Head of caudate nucleus (tissue), 42 donors: ENCODE data around the gene C6orf62.
"Not testable (repeated sequence)": the region's sequence is repeated elsewhere in the genome, so short reads cannot be mapped to it uniquely, and the experiment has no call there.

Source experiments
- DNase-seq, 42 donors: peaks; one replicate each; pipeline versions ENCODE4 v3.0.0 to v3.0.0-alpha.2; 2020 to 2021; ENCODE audit warnings: mixed read lengths in 7 of 42
- intact Hi-C: fragments of 100-400 bp; cut with DNase I; formaldehyde crosslinking; loops from one replicate; pipeline ENCODE4 v1.15.0; 2022

Gene C6orf62

DNA sequence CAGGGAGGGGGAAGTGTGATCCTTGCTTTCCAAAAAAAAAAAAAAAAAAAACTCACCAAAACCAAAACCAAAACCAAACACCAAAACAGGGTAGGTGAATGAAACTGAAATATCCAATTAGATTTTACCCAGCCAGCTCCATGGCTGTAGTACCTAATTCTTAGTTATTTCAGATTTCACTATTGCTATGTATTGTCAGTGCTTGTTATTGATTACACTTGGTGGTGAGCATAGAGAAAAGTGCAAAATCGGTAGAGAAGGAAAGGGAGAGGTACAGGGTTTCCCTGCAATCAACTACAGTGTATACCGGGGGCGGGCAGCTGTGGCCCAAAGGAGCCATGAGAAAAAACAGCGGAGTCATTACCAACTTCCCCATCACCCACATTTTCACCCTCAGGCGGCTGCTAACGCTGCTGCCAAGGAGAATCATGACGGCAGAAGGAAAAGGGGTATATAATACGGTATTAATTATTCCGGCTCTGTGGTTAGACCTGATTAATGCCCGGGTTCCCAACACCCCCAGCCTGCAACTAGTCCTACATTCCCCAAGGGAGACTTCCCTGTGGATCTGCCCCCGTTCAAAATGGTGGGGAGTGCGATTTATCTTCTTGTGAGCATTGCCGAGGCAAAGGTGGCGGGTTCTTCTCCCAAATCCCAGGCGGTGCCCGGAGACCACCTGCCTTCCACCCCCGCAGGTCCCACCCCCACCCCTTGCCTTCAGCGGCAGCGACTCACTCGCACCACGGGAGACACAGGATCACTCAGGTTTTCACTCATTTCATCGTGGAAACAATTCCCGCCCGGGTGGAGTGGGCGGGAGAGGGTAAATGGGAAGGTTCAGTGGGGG lies at the start of gene C6orf62:
Gene C6orf62 (minus strand): TSS at position 30 of the 847 bp plus-strand sequence. CDS start 486 bp downstream, outside the sequence.
- intact Hi-C loops, result no loop called here
- DNase-seq, result peak in 32 of 42 donors; percentile 12 to 62 (median 32)

DNA sequence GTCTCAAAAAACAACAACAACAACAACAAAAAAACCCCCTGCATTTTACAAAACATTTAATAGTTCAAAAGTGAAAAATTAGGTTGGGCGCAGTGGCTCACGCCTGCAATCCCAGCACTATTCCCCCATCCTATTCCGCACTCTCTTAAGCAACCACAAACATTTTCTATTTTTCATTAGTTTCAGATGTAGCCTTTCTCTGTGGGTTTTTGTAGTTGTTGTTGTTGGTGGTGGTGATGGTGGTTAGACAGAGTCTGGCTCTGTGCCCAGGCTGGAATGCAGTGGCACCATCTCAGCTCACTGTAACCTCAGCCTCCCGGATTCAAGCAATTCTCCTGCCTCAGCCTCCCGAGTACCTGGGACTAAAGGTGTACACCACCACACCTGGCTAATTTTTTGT lies 49.4 kb upstream of the C6orf62 start:
- intact Hi-C loops, result no loop called here
- DNase-seq, result no peak

DNA sequence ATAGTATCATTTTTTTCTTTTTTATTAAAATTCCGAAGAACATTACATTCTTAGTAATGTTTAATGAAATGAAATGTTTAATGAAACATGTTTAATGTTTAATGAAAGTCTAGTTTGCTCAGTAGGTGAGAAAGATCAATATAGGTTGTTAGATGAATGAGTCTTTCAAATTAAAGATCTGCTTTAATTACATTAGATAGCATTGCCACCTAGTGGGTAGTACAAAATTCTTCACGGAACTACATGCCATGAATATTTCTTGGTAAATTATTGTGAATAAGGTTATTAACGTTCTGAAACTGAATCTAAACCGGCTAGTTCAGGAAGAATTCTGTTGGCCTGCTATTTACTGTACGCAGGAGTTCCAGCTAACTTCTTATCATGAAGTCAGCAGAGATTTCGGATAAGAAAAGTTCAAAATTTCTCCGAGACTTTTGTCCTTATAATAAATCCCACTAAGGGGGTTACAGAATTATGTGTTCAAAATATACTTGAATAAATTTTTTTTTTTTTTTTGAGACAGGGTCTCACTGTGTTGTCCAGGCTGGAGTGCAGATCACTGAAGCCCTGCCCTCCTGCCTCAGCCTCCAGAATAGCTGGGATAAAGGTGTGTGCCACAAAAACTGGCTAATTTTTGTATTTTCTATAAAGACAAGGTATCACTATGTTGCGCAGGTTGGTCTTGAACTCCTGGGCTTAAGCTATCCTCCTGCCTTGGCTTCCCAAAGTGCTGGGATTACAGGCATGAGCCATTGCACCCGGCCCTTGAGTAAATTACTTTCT lies 47.9 kb upstream of the C6orf62 start:
- DNase-seq, result no peak
- intact Hi-C loops, result no loop called here

DNA sequence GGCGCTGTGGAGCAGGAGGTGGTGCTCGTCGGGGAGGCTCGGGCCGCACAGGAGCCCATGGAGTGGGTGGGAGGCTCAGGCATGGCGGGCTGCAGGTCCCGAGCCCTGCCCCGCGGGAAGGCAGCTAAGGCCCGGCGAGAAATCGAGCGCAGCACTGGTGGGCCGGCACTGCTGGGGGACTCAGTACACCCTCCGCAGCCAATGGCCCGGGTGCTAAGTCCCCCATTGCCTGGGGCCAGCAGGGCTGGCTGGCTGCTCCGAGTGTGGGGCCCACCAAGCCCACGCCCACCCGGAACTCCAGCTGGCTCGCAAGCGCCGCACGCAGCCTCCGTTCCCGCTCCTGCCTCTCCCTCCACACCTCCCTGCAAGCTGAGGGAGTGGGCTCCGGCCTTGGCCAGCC lies 47.0 kb upstream of the C6orf62 start:
- DNase-seq, intact Hi-C loops: not testable (repeated sequence)

DNA sequence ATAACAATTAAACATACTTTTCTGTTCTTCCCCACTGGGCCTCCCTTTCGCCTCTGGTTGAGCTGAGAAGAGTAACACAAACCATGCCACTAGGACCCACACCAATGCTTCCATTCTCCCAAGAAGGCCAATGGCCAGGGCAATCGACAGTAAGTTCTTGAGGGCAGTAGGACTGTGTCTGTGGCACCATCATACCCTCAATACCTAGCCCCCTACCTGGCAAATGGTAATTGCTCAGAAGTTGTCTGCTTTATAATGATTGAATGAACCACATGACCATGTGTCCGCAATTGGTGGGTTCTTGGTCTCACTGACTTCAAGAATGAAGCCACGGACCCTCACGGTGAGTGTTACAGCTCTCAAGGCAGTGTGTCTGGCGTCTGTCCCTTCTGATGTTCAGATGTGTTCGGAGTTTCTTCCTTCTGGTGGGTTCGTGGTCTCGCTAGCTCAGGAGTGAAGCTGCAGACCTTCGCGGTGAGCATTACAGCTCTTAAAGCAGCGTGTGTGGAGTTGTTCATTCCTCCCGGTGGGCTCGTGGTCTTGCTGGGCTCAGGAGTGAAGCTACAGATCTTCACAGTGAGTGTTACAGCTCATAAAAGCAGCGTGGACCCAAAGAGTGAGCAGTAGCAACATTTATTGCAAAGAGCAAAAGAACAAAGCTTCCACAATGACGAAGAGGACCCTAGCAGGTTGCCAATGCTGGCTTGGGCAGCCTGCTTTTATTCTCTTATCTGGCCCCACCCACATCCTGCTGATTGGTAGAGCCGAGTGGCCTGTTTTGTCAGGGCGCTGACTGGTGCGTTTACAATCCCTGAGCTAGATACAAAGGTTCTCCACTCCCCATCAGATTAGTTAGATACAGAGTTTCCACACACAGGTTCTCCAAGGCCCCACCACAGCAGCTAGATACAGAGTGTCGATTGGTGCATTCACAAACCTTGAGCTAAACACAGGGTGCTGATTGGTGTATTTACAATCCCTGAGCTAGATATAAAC lies 46.2 kb upstream of the C6orf62 start:
- DNase-seq, intact Hi-C loops: not testable (repeated sequence)

DNA sequence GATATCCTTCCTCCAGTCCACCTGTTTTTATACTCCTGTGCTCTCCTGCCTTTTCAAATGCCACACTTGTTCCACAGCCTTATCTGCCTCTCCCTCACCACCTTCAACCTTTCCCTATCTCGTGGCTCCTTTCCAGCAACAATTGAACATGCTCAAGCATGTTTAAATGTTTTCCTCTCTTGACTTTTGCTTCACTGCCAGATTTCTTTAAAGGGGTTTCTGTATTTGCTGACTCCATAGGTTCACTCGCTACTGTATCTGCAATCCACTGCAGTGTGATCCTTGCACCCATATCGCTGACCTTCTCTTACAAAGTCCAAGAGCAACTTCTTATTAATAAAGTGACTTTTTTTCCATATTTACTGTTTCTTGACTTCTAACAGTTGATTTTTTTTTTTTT lies 44.6 kb upstream of the C6orf62 start:
- intact Hi-C loops, result no loop called here
- no peak for DNase-seq

DNA sequence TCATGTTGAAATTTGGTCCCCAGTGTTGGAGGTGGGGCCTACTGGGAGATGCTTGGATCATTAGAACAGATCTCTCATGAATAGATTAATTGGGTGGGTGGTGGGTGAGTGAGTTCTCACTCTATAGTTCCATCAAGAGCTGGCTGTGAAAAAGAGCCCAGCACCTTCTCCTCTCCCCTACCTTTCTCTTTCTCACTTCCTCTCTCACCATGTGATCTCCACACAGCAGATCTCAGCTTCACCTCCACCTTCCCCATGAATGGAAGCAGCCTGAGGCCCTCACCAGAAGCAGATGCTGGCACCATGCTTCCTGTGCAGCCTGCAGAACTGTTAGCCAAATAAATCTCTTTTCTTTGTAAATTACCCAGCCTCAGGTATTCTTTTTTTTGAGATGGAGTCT lies 42.9 kb upstream of the C6orf62 start:
- DNase-seq, result no peak
- intact Hi-C loops, result no loop called here

DNA sequence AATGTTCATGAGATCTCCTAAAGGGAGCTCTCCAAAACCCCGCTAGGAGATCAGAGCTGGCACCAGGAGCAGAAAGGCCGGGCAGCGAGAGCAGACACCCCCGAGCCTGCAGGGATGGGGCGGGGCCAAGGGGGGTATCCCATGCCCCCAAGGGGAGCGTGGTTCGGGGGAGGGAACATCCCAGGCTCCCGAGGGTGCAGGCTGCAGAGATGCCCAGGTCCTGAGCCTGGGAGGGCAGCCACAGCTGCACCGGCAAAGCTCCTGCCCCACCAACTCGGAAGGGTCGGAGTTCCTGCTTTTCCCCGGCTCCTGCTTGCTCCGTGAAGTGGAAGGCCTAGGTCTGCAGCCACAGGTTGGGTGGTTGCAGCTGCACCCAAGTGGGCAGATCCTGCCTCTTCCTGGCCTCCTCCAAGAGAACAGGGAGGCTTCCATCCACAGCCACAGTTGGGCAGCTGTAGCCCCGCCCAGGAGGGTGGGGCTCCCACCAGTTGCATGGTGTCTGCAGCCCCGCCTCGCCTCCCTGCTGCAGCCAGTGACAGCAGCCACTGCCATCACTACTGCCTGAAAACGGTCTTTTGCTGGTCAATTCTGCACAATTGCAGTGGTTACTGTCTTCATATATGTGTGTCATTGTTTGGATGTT lies 42.4 kb upstream of the C6orf62 start:
- no peak for DNase-seq
- intact Hi-C loops, result no loop called here

DNA sequence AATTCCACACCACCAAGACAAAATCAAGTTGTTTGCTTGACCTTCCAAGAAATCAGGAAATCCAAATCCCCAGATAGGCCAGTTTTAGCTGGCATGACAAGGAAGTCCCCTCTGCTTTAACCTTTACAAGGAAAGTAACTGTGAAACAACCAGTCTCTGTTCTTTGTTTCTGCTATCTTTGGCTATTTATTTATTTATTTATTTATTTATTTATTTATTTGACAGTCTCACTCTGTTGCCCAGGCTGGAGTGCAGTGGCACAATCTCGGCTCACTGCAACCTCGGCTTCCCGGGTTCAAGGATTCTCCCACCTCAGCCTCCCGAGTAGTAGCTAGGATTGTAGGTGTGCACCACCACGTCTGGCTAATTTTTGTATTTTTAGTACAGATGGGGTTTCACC lies 41.3 kb upstream of the C6orf62 start:
- no peak for DNase-seq
- intact Hi-C loops, result no loop called here

DNA sequence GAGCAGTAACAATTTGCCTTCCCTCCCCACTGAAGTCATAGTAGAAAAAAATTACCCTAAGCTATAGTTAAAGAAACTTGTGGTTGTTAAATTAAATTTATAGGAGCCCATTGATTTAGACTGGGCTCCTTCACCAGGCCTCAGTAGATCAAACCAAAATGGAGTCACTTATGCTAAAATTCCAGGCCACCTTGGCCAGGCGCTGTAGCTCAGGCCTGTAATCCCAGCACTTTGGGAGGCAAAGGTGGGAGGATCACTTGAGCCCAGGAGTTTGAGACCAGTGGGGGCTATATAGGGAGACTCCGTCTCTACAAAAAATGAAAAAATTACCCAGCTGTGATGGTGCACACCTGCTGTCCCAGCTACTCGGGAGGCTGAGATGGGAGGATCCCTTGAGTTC lies 40.8 kb upstream of the C6orf62 start:
- intact Hi-C loops, result no loop called here
- DNase-seq, result no peak

DNA sequence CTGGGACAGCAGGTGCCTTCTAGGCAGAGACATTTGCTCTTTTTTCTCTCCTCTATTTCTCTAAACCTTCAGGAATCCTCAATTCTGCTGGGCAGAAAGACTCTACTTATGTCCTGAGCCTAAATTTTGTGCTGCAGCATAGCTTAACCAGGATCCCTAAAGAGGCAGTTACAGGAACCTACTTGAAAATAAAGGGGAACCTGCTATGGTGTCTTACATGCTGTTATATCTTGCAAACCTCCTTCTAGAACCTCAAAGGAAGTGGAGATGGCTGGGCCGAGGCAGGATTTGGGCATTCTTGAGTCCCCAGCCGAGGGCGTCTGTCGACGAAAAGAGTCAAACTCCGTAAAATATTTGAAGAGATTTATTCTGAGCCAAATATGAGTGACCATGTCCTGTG lies 38.7 kb upstream of the C6orf62 start:
- no peak for DNase-seq
- intact Hi-C loops, result no loop called here

DNA sequence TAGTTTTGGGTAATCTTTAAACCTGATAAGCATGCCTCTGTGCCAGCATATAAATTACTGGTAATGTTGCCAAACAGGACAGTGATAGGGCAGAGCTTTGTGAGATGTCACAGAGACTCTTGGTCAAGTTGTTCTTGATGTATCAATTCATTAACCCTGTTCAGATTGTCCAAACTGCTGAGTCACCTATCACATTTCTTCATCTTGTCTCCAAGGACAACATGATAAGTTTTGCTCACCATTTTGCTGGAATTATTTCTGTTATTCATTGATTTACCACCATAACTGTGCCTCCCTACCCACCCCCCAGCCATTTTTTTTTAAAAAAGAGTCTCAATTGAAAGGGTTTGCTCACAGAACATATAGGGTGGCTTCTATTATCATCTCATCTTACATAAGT lies 36.3 kb upstream of the C6orf62 start:
- intact Hi-C loops, result no loop called here
- no peak for DNase-seq

DNA sequence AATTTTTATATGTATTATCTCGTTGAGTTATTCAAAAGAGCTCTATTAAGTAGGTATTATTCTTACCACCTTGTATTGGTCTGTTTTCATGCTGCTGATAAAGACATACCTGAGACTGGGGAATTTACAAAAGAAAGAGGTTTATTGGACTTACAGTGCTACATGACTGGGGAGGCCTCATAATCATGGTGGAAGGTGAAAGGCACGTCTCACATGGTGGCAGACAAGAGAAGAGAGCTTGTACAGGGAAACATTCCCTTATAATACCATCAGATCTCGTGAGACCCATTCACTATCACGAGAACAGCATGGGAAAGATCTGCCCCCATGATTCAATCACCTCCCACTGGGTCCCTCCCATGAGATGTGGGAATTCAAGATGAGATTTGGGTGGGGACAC lies 35.4 kb upstream of the C6orf62 start:
- intact Hi-C loops, DNase-seq: not testable (repeated sequence)

DNA sequence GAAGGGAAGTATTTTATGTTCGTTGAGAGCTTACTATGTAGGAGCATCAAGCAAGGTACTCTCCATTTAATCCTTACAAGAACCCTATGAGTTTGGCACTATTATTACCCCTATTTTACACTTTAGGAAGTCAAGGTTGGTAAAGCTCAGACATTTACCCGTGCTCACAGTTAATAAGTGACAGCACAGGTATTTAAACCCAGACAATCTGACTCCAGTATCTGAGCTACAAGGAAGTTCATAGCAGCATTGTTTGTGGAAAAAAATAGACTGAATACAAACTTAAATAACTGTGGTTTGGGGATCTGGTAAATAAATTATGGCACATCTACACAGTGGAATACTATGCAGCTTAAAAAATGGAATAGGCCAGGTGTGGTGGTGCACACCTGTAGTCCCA lies 34.6 kb upstream of the C6orf62 start:
- no peak for DNase-seq
- intact Hi-C loops, result no loop called here

DNA sequence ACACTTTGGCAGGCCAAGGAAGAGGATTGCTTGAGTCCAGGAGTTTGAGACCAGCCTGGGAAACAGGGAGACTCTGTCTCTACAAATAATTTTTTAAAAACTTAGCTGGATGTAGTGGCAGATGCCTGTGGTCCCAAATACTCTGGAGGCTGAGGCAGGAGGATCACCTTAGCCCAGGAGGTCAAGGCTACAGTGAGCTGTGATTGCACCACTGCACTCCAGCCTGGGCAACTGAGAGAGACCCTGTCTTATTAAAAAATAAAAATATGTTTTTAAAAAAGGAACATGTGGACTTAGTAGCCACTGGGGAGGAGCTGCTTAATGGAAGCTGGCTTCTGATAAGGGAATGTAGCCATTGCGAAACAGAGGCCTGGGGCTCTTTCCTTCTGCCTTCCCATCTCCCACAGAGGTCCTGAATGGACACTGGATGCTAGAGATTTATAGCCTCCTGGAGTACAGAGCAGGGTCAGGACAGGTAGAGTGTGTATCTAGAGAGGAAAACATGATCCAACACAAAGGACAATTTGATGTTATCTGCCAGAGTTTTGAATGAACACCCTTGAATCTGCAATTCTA lies 34.1 kb upstream of the C6orf62 start:
- intact Hi-C loops, result no loop called here

DNA sequence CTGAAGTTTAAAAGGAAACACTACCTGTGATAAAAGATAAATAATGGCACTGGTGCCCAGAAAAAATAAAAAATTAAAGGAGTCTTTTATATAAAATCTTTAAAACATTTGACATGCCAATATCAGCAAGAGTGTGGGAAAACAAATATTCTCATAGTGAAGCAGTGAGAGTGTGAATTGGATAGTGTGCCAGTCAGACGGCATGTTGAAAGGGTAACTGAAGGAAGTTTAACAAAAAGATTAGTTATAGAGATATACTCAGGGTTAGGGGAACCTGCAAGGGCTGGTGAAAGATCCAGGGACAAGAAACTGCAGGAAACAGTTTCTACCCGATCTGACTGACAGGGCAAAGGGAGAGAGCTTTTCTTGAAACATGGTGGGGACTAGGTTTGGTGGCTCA lies 33.5 kb upstream of the C6orf62 start:
- no peak for DNase-seq
- intact Hi-C loops, result no loop called here

More for the DNA sequence above, 34.1 kb upstream of the C6orf62 start:
- DNase-seq, result no peak

DNA sequence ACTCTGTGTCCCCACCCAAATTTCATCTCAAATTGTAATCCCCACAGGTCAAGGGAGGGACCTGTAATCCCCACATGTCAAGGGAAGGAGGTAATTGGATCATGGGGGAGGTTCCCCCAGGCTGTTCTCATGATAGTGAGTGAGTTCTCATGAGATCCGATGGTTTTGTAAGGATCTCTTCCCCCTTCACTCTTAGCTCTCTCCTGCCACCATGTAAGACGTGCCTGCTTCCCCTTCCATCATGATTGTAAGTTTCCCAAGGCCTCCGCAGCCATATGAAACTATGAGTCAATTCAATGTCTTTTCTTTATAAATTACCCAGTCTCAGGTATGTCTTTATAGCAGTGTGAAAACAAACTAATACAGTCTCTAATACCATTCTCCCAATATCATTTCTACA lies 31.9 kb upstream of the C6orf62 start:
- intact Hi-C loops, DNase-seq: not testable (repeated sequence)

DNA sequence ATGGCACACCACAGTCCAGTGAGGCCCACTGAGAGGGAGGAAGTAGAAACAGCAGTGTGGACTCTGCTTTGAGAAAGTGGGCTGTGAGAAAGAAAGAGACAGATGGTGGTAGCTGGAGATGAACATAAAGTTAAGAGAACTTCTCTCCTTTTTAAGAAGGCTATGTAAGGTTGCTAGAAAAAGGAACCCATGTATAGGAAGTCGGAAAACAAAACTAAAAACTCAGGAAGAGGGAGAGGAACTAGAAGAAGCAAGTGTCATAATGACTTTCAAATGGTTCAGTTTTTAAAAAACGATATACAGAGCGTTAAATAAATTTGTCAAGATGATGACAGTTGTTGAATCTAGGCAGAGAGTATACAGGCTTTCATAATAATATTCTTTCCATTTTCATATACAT lies 30.3 kb upstream of the C6orf62 start:
- intact Hi-C loops, result no loop called here
- no peak for DNase-seq
